Colonic mucosa (tissue), 4 donors: Measurements from ENCODE around the gene LRMDA. TPM values are rescaled to one million over a fixed set of nuclear protein-coding genes. Genes with fewer than 3 reads are reported as not detected.

Source experiments
- DNase-seq: peaks from one replicate; pipeline ENCODE4 v3.0.0-alpha.2; 2020
- H3K27ac ChIP-seq: fragments of 200-600 bp; one replicate; pipeline ENCODE4 v1.8.0; 2021
- H3K27me3 ChIP-seq: fragments of 200-600 bp; one replicate; pipeline ENCODE4 v1.8.0; 2021
- H3K36me3 ChIP-seq: fragments of 200-600 bp; one replicate; pipeline ENCODE4 v1.8.0; 2021
- H3K4me1 ChIP-seq: fragments of 200-600 bp; one replicate; pipeline ENCODE4 v1.8.0; 2021; ENCODE audit warnings: mild to moderate bottlenecking
- H3K4me3 ChIP-seq: fragments of 200-600 bp; one replicate; pipeline ENCODE4 v1.8.0; 2021
- H3K9ac ChIP-seq, 2 donors: one replicate each; pipeline ENCODE4 v1.7.0; 2013; ENCODE audit warnings: control low read depth in 2 of 2, low read depth in 2 of 2, low read length in 2 of 2
- H3K9me3 ChIP-seq: fragments of 200-600 bp; one replicate; pipeline ENCODE4 v1.8.0; 2021
- CTCF ChIP-seq: fragments of 200-600 bp; IDR thresholded peaks from one replicate; pipeline ENCODE4 v1.8.0; 2022; ENCODE audit warnings: antibody characterized with exemption, mild to moderate bottlenecking
- intact Hi-C: fragments of 100-400 bp; cut with DNase I; formaldehyde crosslinking; loops from one replicate; pipeline ENCODE4 v1.14.1; 2022
- total RNA-seq, 2 donors: library from RNA; stranded (reverse); fragmentation: NEBNext Ultra II Directional in 1 of 2; extraction: Animal tissue kit (Norgen Biotek cat#: 25700) in 1 of 2; gene quantifications; one replicate each; pipeline ENCODE4 v1.2.1, GENCODE V29; 2021
- donor health status: healthy.
- donor health status: DM: no; HTN: no; CAD: no.
- donor health status: DM: no; HTN: no; CAD: no.

LRMDA gene
- total RNA-seq, 2 donors from 2014 or later, result 2.5 to 5.2 TPM

GRCh38 chr10:75857896-75858295 lies 426.5 kb downstream of the LRMDA start:
- DNase-seq, result no peak
- Histone ChIP-seq H3K9ac (no peak overlapping the region), H3K36me3 (no peaks in the 10 kb centered on the region), H3K4me3 (no peak overlapping the region), H3K4me1 (no peaks in the 10 kb centered on the region), H3K27ac (no peak overlapping the region), H3K27me3 (no peaks in the 10 kb centered on the region), H3K9me3 (no peaks in the 10 kb centered on the region)
- no peak for TF ChIP-seq CTCF
- intact Hi-C loops, result no loop called here

GRCh38 chr10:75858339-75858738 lies 426.9 kb downstream of the LRMDA start:
- Histone ChIP-seq H3K4me1 (no peaks in the 10 kb centered on the region), H3K9me3 (no peaks in the 10 kb centered on the region), H3K27ac (no peak overlapping the region), H3K27me3 (no peaks in the 10 kb centered on the region), H3K9ac (no peak overlapping the region), H3K36me3 (no peaks in the 10 kb centered on the region), H3K4me3 (no peak overlapping the region)
- intact Hi-C loops, result no loop called here
- no peak for TF ChIP-seq CTCF
- DNase-seq, result no peak

GRCh38 chr10:75859141-75859540 lies 427.7 kb downstream of the LRMDA start:
- Histone ChIP-seq H3K9ac (no peak overlapping the region), H3K27me3 (no peaks in the 10 kb centered on the region), H3K27ac (no peak overlapping the region), H3K36me3 (no peaks in the 10 kb centered on the region), H3K4me3 (no peak overlapping the region), H3K4me1 (no peaks in the 10 kb centered on the region), H3K9me3 (no peaks in the 10 kb centered on the region)
- intact Hi-C loops, result no loop called here
- no peak for DNase-seq
- TF ChIP-seq CTCF, result no peak

- H3K4me1 ChIP-seq, result no peaks in the 10 kb centered on the region
- no peaks in the 10 kb centered on the region for H3K27me3 ChIP-seq
- intact Hi-C loops, result no loop called here
- no peak for TF ChIP-seq CTCF
- H3K9ac ChIP-seq, result no peak overlapping the region
- no peaks in the 10 kb centered on the region for H3K9me3 ChIP-seq
- H3K4me3 ChIP-seq, result no peak overlapping the region
- no peak overlapping the region for H3K27ac ChIP-seq
- DNase-seq, result no peak
- no peaks in the 10 kb centered on the region for H3K36me3 ChIP-seq
Observed at GRCh38 chr10:75860009-75860408, 428.6 kb downstream of the LRMDA start.

GRCh38 chr10:75861582-75861981 lies 430.2 kb downstream of the LRMDA start:
- no peaks in the 10 kb centered on the region for H3K36me3 ChIP-seq
- TF ChIP-seq CTCF, result no peak
- DNase-seq, result no peak
- no peaks in the 10 kb centered on the region for H3K9me3 ChIP-seq
- no peaks in the 10 kb centered on the region for H3K4me1 ChIP-seq
- intact Hi-C loops, result no loop called here
- no peak overlapping the region for H3K27ac ChIP-seq
- no peak overlapping the region for H3K9ac ChIP-seq
- H3K27me3 ChIP-seq, result no peaks in the 10 kb centered on the region
- H3K4me3 ChIP-seq, result no peak overlapping the region

- H3K4me1 ChIP-seq, result no peaks in the 10 kb centered on the region
- no peak for DNase-seq
- no peaks in the 10 kb centered on the region for H3K36me3 ChIP-seq
- no peak overlapping the region for H3K27ac ChIP-seq
- no peaks in the 10 kb centered on the region for H3K9me3 ChIP-seq
- H3K27me3 ChIP-seq, result no peaks in the 10 kb centered on the region
- no peak overlapping the region for H3K9ac ChIP-seq
- intact Hi-C loops, result no loop called here
- H3K4me3 ChIP-seq, result no peak overlapping the region
- no peak for TF ChIP-seq CTCF
Observed at GRCh38 chr10:75862935-75863334, 431.5 kb downstream of the LRMDA start.
